ENCODE data around the gene RBP3.
"Not testable (repeated sequence)": the region's sequence is repeated elsewhere in the genome, so short reads cannot be mapped to it uniquely, and the experiment has no call there.

Gene RBP3

DNA sequence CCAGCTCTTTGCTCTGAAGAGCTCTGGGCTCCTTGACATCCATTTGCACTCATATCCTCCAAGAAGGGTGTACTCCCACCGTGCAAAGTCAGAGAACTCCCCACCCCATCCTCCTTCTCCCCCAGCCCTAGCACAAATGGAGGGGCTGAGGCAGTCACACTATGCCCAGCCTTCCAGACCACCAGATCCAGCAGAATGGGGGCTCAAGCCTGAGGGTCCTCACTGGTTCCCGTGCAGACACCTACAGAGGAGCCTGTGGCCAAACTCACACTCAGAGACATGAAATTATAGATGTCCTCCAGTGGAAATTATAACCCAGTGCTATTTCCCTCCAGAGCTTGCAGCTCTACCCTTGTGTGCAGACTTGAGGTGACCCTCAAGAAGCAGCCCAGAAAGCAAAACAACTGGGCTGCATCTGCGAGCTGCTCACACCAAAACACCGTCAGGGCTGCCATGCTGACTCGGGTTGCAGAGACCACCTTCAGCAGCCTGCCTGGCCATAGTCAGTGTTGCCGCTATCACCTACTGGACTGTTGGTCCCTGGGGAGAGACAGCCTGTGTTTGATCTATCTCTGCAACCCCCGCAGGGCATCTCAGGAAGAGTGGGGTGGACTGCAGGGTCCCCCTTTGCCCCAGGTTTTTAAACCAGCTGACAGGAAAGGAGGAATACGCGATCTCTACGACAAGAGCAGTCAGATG is 28.5 kb downstream of the RBP3 start:
- FAIRE-seq = no peak

DNA sequence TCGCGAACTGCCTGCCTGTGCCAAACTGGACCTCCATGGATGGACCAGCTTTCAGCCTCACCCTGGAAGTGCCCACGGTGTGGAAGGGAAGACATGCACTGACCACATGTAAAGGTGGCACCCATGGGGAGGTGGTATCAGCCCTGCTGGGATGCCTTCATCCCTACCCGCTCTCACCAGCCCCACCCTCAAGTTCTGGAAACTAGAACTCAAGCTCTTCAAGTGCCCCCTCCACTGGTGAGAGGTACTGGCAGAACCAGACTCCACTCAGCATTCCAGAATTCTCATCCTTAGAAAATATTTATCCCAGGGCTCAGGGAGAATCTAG is 30.0 kb downstream of the RBP3 start:
- no peak for FAIRE-seq

DNA sequence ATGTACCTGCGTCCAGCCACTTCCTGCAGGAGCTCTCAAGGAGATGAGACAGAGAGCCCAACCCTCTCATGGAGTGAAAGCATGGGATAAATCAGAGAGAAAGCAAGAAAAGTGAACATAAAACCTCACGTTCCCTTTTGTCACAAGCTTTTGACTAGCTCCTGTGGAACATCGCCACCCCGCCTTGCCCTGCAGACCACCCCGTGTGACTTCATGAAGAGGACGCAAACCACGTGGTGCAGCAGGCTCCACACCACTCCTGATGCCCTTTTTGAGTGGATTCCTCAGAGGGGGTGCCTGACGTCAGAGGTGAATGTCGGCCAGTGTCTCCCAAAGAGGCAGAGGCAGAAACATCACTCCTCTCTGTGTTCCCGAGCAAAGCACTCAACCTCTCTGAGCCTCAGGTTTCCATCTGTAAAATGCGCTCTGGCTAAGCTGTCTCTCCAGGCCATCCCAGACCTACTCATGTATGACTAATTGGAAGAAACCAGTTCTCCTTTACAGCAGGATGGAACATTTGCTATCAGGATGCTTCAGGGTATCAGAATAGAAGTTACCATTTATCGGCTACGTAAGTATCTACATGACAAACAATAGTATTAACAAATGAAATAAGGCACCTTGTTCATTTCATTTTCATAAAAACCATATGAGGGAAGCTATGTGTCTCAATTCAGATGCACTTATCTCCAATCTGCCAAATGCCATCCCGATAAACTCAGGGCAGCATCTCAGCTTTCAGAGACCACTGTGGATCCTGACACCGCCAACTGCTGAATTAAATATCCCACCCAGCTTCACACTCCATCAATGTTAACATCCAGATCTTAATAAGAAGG is 30.7 kb downstream of the RBP3 start:
- no peak for FAIRE-seq

DNA sequence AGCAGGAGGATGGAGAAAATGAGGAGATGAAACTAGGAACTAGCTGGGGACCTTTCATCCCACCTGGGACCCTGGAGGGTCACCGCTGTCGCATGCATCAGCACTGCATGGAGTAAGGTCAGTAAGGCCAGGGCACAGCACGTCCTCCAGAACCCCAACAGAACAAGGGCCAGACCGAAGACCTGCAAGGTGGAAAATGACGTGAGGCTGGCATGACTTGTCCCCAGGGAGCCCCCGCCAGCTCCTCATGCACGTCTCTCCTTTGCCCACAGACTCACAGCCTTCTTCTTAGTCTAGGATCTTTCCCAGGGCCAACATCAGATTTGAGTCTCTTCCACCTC is 31.3 kb downstream of the RBP3 start:
- FAIRE-seq = no peak

DNA sequence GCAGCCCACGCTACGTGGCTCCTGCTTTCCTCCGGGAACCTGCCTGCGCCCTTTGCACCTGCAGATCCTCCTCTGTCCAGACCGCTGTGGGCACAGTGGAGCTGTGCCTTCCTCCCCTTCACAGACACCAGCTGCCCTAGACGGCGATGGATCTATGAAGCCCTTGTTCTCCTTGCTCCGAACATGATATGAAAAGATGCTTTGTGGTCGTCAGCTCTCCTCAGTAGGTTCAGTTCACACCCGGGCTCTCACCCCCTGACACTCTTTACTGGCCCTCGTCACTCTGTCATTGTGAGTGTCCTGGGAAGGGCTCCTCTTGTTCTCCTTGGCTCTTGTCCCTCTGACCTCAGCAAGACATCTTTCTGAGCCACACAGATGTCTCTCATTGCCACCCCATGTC is 31.7 kb downstream of the RBP3 start:
- no peak for FAIRE-seq

DNA sequence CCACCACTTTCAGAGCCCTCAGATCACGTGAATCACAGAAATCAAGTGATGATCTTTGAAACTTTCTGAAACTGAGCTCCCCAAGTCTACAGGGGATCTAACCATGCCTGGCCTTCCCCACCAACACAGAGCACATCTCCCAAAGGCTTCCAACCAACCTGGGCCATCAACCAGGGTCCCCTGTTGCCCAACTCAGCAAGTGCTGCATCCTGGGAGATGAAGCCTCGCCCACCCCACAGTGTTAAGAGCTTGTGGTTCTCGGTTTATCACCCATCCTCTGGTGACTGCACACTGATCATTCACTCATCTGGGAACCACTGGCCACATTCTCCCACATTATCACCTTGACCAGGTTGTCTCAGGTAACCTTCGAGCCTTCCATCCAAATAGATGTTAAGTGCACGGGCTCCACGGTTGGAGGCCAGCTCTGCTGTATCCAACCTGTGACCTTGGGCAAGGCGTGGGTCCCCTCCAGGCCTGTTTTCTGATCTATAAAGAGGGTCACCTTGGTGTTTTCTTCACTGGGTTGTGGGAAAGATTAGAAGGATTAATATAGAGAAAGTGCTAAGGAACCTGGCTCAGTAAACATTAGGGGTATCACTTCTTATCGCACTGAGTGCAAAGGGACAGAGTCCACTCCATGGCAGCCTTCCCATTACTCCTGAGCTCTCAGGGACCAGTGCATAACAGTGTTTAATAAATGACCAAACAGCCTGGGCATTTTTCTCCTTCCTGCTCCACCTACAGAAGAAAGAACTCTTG is 32.4 kb downstream of the RBP3 start:
- no peak for FAIRE-seq

DNA sequence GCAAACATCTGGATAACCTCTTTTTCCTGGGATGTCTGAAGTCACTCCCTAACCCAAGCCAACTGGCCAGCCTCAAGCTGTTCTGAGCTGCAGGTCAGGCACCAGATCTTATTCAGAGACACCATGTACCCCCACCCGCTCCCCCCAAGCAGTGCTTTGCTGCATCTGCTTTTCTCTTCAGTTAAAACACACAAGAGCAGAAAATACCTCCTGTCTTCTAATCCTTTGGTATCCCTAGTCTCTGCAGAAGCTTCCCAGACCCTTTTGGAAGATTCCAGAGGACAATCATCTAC is 32.9 kb downstream of the RBP3 start:
- no peak for FAIRE-seq

DNA sequence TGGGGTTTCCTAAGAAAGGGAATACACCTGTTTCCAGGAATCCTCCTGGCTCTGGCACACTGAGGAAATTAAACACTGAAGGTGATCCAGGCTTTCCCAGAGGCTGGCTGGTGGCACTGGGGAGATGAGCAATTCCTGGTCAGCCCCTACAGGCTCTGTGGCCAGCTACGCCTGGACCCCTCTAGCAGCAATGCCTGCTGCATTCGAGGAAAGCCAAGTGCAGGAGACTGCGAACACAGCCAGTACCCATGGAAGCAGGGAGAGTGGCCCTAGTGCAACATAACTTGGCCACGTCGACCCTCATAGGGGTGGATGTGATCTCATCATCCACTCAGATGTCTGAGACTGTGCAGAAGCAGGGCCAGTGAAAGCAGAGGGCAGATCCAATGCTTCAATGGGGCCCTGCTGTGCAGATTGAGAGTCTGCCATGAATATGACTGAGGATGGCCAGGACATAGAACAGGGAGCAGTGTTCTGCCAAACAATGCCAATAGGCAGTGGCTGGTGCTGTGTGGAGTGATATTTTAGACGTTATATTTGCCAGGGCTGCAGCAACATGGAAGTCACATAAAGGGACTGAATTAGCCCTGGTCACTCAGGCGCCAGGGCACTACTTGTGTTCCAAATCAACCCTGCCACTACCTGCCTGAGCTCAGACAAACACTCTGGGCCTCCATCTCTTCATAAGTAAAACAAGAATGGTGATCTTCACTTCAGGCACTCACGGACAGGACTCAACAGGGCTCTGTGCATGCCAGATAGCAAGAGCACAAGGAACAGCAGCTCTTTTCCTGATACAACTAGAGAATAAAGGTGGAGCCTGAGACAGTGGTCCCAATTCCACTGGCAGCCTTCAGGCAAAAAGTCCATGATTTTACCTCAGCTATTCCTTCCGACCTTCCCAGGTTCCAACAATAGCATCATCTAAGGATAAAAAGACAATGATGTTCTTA is 33.5 kb downstream of the RBP3 start:
- no peak for FAIRE-seq

DNA sequence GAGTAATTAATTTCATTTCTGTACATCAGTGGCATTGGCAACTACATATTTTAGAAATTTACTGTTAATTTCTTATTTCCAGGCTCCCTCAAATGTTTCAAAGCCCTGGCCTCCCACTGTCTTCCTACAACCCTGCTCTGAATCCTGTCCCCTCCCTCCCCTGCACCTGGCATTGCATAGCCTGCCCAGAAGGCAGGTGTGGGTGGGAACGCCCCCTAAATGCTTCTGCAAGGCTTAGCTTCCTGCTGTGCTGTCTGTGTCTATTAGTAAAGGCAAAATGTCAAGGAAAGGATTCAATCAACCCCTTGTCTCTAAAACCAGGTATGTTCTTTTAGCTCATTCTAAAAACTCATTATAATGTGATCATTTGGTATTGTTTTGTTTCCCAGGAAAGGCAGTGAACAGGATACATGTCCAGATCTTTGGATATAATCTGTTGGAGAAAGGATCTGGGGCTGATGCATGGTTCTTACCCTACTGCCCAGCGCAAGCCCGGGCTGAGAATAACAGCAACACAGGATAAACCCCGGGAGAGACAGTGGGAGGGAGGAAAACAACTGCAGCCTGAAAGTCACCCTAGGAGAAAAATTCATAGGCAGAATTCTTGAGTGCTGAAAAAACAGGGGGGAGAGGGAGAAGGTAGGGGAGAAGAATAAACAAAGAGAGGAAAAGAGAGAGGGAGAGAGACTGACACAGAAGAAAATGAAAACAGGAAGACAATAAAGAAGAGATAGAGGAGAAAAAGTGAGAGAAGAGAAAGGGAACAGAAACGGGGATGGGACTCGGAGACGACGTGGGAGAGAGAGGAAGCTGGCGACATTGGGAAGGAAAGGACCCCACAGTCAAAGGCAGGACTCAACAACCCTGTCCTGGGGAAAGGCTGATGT is 35.3 kb downstream of the RBP3 start:
- FAIRE-seq = no peak

DNA sequence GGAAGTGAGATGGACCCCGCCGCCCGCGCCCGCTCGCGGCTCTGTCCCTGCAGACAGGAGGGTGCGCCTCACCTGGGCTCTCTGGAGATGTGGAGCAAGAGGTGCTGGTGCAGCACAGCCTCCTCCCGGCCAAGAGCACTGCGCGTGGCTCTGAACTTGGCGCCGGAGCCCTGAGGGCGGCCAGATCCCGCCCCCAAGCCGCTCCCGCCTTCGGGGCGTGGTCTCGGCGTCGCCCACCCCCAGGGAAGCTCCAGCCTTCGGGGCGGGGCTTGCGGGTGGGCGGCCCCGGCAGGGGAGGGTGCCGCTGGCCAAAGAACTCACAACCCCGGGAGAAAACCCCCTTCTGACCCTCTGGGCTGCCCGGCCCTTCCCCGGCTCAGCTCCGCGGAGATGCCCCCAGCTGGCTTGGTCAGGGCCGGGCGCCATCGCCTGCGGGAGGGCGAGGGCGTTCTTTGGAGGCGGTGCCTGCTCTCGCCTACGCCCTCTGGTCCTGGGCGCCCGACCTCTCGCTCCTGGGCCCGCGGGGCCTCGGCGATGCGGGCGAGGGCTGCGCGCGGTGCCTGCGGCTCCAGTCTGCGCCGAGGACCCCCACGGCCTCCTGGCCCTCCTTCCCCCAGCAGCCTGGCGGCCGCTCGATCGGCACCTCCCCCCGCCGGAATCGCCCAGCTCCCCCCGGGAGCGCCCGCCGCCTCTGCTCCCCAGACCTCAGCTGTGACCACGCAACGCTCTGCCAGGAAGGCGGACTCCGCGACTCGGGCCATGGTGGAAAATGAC is 36.2 kb downstream of the RBP3 start, which contains the start of gene ZNF488:
Gene ZNF488 (minus strand): TSS at position 146 of the 774 bp plus-strand sequence. CDS start 15,464 bp downstream, outside the sequence.
- FAIRE-seq = no peak

DNA sequence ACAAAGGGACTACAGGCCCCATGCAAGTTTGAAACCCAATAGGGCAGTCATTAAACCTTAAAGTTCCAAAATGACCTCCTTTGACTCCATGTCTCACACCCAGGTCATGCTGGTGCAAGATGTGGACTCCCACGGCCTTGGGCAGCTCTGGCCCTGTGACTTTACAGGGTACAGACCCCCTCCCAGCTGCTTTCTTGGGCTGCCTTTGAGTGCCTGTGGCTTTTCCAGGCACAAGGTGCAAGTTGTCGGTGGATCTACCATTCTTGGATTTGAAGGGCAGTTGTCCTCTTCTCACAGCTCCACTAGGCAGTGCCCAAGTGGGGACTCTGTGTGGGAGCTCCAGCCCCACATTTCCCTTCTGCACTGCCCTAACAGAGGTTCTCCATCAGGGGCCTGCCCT is 37.9 kb downstream of the RBP3 start:
- FAIRE-seq = not testable (repeated sequence)

DNA sequence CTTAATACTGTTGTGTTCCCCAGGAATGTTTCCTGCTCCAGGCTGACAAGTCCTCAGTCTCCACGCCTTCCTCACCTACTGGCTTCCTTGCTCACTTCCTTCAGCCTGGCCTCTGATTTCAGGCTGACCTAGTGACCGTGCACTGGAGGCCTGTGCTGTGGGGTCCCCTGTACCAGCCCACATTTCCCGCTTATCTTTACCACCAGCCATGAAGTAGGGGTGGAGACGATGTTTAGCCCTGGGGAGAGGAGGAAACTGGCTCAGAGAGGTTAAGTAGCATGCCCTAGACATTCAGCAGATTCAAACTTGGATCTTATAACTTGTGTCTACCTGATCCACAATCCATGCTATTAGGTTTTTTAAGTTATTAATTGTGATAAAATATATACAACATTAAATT is 40.7 kb downstream of the RBP3 start:
- FAIRE-seq = no peak

DNA sequence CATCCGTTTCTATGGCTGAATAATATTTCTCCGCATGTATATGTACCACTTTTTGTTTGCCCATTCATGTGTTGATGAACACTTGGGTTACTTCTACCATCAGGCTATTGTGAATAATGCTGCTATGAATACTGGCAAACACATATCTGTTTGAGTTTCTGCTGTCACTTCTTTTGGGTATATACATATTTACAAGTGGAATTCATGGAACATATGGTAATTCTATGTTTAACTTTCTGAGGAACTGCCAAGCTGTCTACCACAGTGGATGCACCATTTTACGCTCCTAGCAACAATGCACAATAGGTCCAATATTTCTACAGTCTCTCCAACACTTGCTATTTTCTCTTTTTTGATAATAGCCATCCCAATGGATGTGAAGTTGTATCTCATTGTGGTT is 41.5 kb downstream of the RBP3 start:
- no peak for FAIRE-seq

DNA sequence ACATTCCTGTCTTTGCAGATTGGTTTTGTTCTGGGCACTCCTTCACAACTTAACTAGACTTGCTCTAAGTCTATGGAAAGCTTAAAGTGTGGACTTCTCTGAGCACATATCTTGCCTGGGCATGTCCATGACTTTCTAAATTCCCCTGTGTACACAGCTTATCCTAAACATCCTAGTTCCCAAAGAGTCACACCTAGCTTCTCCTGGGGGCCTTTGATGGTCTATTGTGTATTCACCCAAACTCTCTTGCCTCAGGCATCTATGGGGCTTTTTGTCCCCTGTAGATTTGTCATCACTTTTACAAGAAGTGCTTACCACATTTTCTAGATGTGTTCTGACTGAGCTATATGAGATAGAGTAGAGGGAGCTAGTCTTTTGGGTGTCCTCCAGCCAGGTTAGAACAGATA is 48.2 kb downstream of the RBP3 start:
- no peak for FAIRE-seq

DNA sequence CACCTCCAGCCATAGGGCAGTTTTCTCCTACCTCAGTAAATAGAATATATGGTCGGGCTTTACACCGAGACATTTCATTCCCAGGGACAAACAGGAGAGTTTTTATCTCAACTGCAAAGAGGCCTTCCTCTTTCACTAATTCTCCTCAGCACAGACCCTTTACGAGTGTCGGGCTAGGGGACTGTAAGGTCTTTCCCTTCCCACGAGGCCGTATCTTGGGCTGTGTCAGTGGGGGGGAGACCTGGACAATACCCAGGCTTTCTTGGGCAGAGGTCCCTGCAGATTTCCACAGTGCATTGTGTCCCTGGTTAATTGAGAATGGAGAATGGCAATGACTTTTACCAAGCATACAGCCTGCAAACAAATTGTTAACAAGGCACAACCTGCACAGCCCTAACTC is 49.1 kb downstream of the RBP3 start:
- no peak for FAIRE-seq

DNA sequence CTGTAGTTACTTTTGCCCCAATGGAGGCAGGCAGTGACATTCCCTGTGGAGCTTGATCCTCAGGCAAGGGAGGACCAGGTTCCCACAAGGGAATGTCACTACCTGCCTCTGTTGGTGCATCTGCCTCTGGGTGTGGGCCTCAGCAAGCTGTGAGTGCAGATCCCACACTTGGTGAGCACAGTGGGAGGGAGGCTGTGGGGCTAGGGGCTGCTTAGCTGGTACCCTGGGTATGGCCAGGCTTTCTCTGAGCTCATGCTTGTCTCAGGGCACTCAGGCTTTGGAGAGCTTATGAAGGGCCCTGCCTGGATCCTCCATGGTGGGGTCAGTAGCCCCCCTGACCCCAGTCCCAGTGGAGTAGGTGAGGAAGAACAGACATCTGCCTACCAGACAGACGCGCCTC is 52.1 kb downstream of the RBP3 start:
- no peak for FAIRE-seq

DNA sequence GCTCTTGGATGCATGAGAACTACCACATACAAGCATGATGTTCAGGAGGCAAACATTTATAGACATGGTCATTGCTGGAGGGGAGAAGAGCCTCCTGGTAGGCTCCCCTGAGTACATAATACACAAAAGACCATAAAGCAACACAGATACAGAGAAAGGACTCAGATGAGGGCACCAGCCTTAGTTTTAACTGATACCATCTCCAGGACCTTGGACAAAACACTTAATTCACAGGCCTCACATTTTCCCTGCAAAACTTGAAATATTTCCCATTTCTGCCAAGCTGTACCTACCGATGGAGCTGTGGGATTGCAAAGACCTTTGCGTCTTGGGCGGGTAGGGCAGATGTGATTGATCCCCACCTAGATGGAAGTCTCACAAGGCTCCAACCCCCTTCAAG is 52.6 kb downstream of the RBP3 start:
- FAIRE-seq = no peak

DNA sequence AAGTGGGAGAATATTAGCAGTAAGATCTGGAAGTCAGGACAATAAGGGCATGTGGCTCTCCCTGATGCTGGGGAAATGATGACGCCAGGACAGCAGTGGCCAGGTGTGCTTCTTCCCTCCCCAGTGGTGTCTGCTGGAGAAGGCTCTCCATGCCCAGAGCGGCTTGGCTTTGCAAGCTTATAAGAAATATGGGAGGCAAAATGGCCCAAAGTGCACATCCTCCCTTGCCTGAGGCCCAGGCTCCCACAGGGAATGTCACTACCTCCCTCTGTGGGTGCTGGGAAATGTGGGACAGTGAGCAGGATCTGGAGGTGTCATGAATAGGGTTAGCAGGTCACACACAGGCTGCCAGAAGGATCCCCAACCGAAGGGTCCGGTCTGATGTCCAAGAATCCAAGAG is 53.0 kb downstream of the RBP3 start:
- FAIRE-seq = no peak

DNA sequence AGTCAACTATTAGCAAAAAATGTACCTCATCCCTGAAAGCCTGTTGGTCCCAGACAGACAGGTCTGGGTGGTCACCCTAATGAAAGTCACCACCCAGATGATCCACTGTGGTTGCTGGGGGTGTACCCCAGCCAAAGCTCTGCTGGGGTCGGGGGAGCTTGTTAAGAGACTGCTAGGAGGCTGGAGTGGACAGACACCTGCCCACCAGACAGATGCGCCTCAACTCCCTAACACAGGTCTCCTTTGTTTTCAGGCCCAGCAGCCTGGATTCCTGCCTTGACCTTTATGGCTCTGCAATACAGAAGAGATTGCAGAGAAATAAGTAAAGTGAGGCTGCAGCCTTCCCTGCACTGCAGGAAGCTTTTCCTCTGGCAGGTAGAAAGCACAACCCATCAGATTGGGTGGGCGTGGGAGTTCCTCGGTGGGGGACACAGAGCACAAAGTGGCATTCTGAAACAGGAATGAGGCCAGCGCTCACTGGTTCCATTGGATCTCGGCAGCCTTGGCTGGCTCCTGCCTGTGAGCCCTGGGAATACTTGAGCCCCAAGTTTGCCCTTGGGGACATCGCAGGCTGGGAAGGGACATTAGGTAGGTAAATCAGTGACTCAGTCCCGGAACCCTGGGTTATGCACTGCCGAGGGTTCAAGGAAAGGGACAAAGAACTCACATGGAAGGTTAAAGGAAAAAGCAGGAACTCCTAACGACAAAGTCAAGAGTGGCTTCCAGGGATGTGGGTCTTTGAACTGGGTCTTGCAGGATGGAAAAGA is 53.9 kb downstream of the RBP3 start:
- no peak for FAIRE-seq

DNA sequence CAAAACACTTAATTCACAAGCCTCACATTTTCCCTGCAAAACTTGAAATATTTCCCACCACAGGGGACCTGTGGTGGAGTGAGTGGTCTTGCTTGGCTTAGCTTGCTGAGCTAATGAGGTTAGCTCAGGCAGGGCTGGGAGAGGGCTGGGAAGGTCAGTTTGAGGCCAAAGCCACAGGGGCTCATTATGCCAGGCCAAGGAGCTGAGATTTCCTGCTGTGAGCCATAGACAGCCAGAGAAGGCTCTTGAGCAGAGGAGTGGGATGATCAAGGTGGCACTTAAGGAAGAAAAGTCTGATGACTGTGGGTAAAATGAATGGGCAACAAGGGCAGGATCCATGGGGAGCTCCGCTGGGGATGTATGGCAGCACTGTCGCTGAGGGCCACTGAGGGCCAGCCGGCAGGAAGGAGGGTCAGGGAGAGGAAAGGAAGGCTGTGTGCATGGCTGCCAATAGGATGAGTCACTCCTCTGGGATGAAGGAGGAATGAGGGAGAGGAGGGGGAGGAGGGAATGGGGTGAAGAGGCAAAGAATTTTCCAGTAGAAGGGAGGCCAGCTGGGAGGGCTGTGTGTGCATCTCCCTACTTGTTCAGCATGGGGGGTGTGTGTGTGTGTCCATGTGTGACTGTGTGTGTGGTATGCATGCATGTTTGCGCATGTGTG is 54.6 kb downstream of the RBP3 start:
- no peak for FAIRE-seq

All from TTC549 (cell line).